ENCODE measurements around the gene DDA1. TPM values are rescaled to one million over a fixed set of nuclear protein-coding genes. Genes with fewer than 3 reads are reported as not detected.

The DDA1 gene
- total and polyA plus RNA-seq, 9 of the 15 experiments (the other 6 are each of a cell fraction or from before 2014, with no cell fraction given), result 1.4 to 83.8 (median 33.8) TPM

- TF ChIP-seq ZMIZ1 (IDR thresholded peaks at IDR 0.05; ENCODE audit: low read depth in 2 of 2, low read length in 2 of 2) (no peak; a peak in 1 of 4 replicates), MECOM (CRISPR knock-in tag; IDR thresholded peaks at IDR 0.05) (no peak), RAD21 (CRISPR knock-in tag; conservative IDR thresholded peaks at IDR 0.05 in 1 of 2, IDR thresholded peaks at IDR 0.05 in 1 of 2) (peak; percentile 61 to 66), MLX (CRISPR knock-in tag; conservative IDR thresholded peaks at IDR 0.05) (no peak), KLF6 (CRISPR knock-in tag; IDR thresholded peaks at IDR 0.05; ENCODE audit: borderline replicate concordance) (no peak), ESRRA (IDR thresholded peaks at IDR 0.05; ENCODE audit: borderline replicate concordance, low read depth) (peak; percentile 98), EHMT2 (IDR thresholded peaks at IDR 0.05) (no peak), SUPT5H (IDR thresholded peaks at IDR 0.05) (peak; percentile 79), ZBTB49 (CRISPR knock-in tag; IDR thresholded peaks at IDR 0.05; ENCODE audit: borderline replicate concordance) (no peak), BRD9 (IDR thresholded peaks at IDR 0.05; ENCODE audit: low read depth, partially characterized antibody) (no peak), MYNN (IDR thresholded peaks at IDR 0.05) (peak; percentile 94), MYNN (CRISPR knock-in tag; IDR thresholded peaks at IDR 0.05) (no peak), MAFF (IDR thresholded peaks at IDR 0.05; ENCODE audit: low read length) (no peak), CBFA2T3 (IDR thresholded peaks at IDR 0.05) (peak; percentile 77), ZNF253 (CRISPR knock-in tag; conservative IDR thresholded peaks at IDR 0.05) (no peak), TRIM25 (IDR thresholded peaks at IDR 0.05; ENCODE audit: borderline replicate concordance) (no peak), ZNF134 (CRISPR knock-in tag; conservative IDR thresholded peaks at IDR 0.05) (no peak), ZNF717 (CRISPR knock-in tag; IDR thresholded peaks at IDR 0.05) (no peak), THAP7 (CRISPR knock-in tag; IDR thresholded peaks at IDR 0.05) (no peak), BACH1 (tag; IDR thresholded peaks at IDR 0.05) (no peak)
Measured at GRCh38 chr19:17305517-17306284, 3.7 kb upstream of the DDA1 start, which contains the start of gene MRPL34 (continued).

All from K562 (cell line).